Endothelial cell of umbilical vein (primary cell): ENCODE data around the gene RPL31. TPM values are rescaled to one million over a fixed set of nuclear protein-coding genes. Genes with fewer than 3 reads are reported as not detected.
A peak's percentile ranks its signal among the peaks of the same experiment; 100 is the strongest.

Source experiments
- BruUV-seq: library from RNA; stranded (reverse); fragments of 400-500 nt; replicated peaks from 2 replicates; lab custom pipeline; 2021; lab: Mats Ljungman, UMichigan
- CTCF ChIA-PET: fragments of 300-600, 350-600 bp; sonication (Branson Sonifier 250); formaldehyde crosslinking; loops from one replicate; lab custom pipeline; 2021; ENCODE audit warnings: antibody characterized with exemption, inconsistent platforms; lab: Charles Lee
- POLR2A ChIA-PET: fragments of 300-600, 350-600 bp; sonication (Branson Sonifier 250); formaldehyde crosslinking; loops from one replicate; lab custom pipeline; 2021; ENCODE audit warnings: antibody characterized with exemption, inconsistent platforms; lab: Charles Lee
- DNase-seq: peaks from one replicate; pipeline ENCODE4 v3.0.0-alpha.2; 2011; ENCODE audit warnings: low read depth, low spot score
- FAIRE-seq: peaks from 2 replicates; lab custom pipeline; 2011; peaks lifted over from hg19 to GRCh38; lab: Jason Lieb, UNC
- H2AFZ ChIP-seq: 2 replicates; pipeline ENCODE4 v1.6.0; 2012; ENCODE audit warnings: low read depth, low read length, control low read depth, inconsistent platforms
- H3K27ac ChIP-seq: 2 replicates; pipeline ENCODE4 v1.5.1; 2011; ENCODE audit warnings: low read depth, mild to moderate bottlenecking, control low read depth, low read length, moderate library complexity; ENCODE audit not compliant: insufficient read depth
- H3K27me3 ChIP-seq, 2 experiments: 2 replicates each; pipeline versions ENCODE4 v1.6.0 to v1.6.1; 2011; ENCODE audit warnings: low read length in 2 of 2, mixed read lengths in 1 of 2; ENCODE audit not compliant: control insufficient read depth in 2 of 2, insufficient read depth in 2 of 2
- H3K36me3 ChIP-seq, 2 experiments: 2 replicates in 1 of 2; 3 replicates in 1 of 2; pipeline ENCODE4 v1.5.1; 2011; ENCODE audit warnings: low read length in 2 of 2, mild to moderate bottlenecking in 1 of 2, moderate library complexity in 1 of 2; ENCODE audit not compliant: control insufficient read depth in 2 of 2, insufficient read depth in 2 of 2; ENCODE audit errors: extremely low read depth in 1 of 2
- H3K4me1 ChIP-seq: 3 replicates; pipeline ENCODE4 v1.5.1; 2011; ENCODE audit warnings: mild to moderate bottlenecking, low read length; ENCODE audit not compliant: control insufficient read depth, insufficient read depth; ENCODE audit errors: extremely low read depth
- H3K4me2 ChIP-seq: 2 replicates; pipeline ENCODE4 v1.6.1; 2011; ENCODE audit warnings: low read length, control low read depth, mixed read lengths; ENCODE audit not compliant: insufficient read depth
- H3K4me3 ChIP-seq, 3 experiments: fragments of 200-600 bp in 1 of 3; sonication (generic), shearing (Covaris generic) in 1 of 3; replicated peaks in 1 of 3; 2 replicates each; pipeline ENCODE4 v1.5.1; 2011 to 2016; ENCODE audit warnings: control low read depth in 3 of 3, low read length in 3 of 3, mild to moderate bottlenecking in 2 of 3, inconsistent platforms in 1 of 3, low read depth in 1 of 3, moderate library complexity in 1 of 3; ENCODE audit not compliant: insufficient read depth in 1 of 3
- H3K79me2 ChIP-seq: 2 replicates; pipeline ENCODE4 v1.6.0; 2012; ENCODE audit warnings: low read length, inconsistent platforms; ENCODE audit not compliant: control insufficient read depth, insufficient read depth
- H3K9ac ChIP-seq: replicated peaks from 2 replicates; pipeline ENCODE3; 2011; ENCODE audit warnings: low read length, control low read depth; ENCODE audit not compliant: insufficient read depth; ENCODE audit errors: extremely low read depth
- H3K9me1 ChIP-seq: replicated peaks from 3 replicates; pipeline ENCODE4 v1.6.0; 2011; ENCODE audit warnings: mild to moderate bottlenecking, low read length; ENCODE audit not compliant: control insufficient read depth, insufficient read depth; ENCODE audit errors: extremely low read depth
- H3K9me3 ChIP-seq: replicated peaks from 2 replicates; pipeline ENCODE4 v1.5.1; 2012; ENCODE audit warnings: low read length, inconsistent platforms; ENCODE audit not compliant: control insufficient read depth, insufficient read depth
- H4K20me1 ChIP-seq: replicated peaks from 2 replicates; pipeline ENCODE3; 2011; ENCODE audit warnings: mild to moderate bottlenecking, low read length; ENCODE audit not compliant: control insufficient read depth, insufficient read depth; ENCODE audit errors: extremely low read depth
- FOS ChIP-seq: IDR thresholded peaks from 2 replicates; pipeline ENCODE4 v1.6.1; 2011; ENCODE audit warnings: mild to moderate bottlenecking, low read length, moderate library complexity, borderline replicate concordance; ENCODE audit not compliant: insufficient read depth
- GATA2 ChIP-seq: IDR thresholded peaks from 2 replicates; pipeline ENCODE4 v1.7.0; 2011; ENCODE audit warnings: low read depth, mild to moderate bottlenecking, moderate library complexity, mixed read lengths, low read length; ENCODE audit not compliant: insufficient read length, insufficient read depth
- JUN ChIP-seq: IDR thresholded peaks from 2 replicates; pipeline ENCODE4 v1.6.1; 2011; ENCODE audit warnings: borderline replicate concordance, low read depth; ENCODE audit not compliant: insufficient read length, insufficient read depth
- dilution Hi-C: fragments of 300-500 bp; cut with MboI; formaldehyde crosslinking; loops from one replicate; pipeline ENCODE4 v1.15.0; 2019; ENCODE audit warnings: low sequenced_read_pairs; ENCODE audit not compliant: extremely low pct_ligation_motif_present
- intact Hi-C: fragments of 100-400 bp; cut with micrococcal nuclease; formaldehyde crosslinking; loops from one replicate; pipeline ENCODE4 v1.10.0; 2022
- polyA plus RNA-seq, 4 experiments: library from polyadenylated mRNA; depleted of rRNA in 3 of 4; stranded (reverse) in 3 of 4; unstranded in 1 of 4; fragments of >200 nt; gene quantifications; 2 replicates each; pipeline versions ENCODE4 v1.2.1 to v1.2.3, GENCODE V29; 2011 to 2012; ENCODE audit warnings: missing spikeins in 1 of 4
- total RNA-seq: library from RNA; stranded (reverse); gene quantifications from 2 replicates; pipeline ENCODE4 v1.2.3, GENCODE V29; 2021

RPL31 gene
- total and polyA plus RNA-seq, 2 donors (not counting 3 experiments of a cell fraction or from before 2014, with no cell fraction given), result 1,137 to 1,355 TPM

DNA sequence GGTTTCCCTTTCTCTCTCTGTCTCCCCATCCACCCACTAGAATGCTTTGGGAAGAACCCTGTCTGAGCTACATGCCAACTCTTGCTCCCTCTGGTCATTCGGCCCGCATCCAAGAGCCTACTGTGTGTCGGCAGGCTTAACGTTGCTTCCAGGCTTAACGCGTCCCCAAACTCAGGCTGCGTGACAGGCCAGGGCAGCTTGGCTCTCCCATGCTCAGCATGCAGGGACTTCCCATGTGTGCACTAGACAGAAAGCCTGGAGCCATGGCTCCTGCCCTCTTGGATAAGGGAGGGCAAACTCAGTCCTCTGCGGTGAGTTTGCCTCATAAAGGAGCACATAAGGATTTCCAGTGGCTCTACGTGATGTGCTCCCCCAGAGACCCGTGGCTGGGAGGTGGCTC is 43.2 kb downstream of the RPL31 start:
- no peaks in the 10 kb centered on the region for H3K9me3 ChIP-seq
- H3K36me3 ChIP-seq, result peaks cover 0 to 4% of the 10 kb centered on the region in 2 experiments
- no peak overlapping the region for H3K4me2 ChIP-seq
- dilution Hi-C loops (loop anchor here (25.0 kb wide), 1 partner anchor 167 kb away; no protein-coding TSS in a partner anchor), intact Hi-C loops (no loop called here)
- no peaks in the 10 kb centered on the region for H4K20me1 ChIP-seq
- H3K27ac ChIP-seq, result no peak overlapping the region
- no peak overlapping the region for H3K9ac ChIP-seq
- peaks cover 2% of the 10 kb centered on the region for H3K79me2 ChIP-seq
- no peak for FAIRE-seq
- H3K9me1 ChIP-seq, result no peaks in the 10 kb centered on the region
- BruUV-seq, result no TSS peak
- DNase-seq, result no peak
- POLR2A ChIA-PET, result no interaction called here
- CTCF ChIA-PET, result interaction anchor here (1.6 to 2.0 kb wide), 2 partner anchors 9 to 105 kb away, joined by 3 to 11 read pairs; no protein-coding TSS in a partner anchor
- H3K4me1 ChIP-seq, result peaks cover 10% of the 10 kb centered on the region
- no peak overlapping the region for H2AFZ ChIP-seq
- H3K27me3 ChIP-seq, result no peaks in the 10 kb centered on the region
- no peak overlapping the region for H3K4me3 ChIP-seq
- TF ChIP-seq FOS, result no peak

DNA sequence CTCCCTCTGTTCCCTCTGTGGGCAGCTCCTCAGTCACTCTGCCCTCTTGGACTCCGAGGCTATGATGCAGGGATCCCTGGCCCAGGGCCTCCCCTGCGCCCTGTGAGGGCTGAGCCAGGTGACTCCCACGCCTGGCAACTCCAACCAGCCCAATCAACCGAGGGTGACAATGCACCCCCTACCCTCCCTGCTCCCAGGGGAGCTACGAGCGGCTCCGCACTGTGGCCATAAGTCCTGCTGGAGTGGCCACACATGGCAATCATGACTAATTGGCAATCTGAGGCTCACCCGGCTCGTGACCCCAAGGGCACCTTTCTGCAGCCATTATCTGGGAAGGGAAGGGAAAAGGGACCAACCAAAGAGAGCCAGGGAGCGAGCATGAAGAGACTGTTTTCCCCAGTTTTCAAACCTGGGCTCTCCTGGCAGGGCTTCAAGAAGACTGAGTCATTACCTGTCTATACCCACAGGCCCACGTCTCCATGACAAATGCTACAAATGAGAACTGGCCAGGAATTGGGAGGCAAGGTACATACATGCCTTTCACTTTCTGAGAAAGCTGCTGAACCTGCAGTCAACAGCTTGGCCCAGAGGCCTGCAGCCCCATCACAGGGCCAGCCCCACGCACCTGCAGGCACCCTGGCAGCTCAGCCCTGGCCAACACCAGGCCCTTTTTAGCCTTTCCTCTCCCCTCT is 45.1 kb downstream of the RPL31 start:
- TF ChIP-seq GATA2 (no peak), JUN (peak; percentile 15)
- FAIRE-seq (peak; percentile 73), DNase-seq (peak; percentile 79)
- BruUV-seq, result no TSS peak
- Histone ChIP-seq H3K27me3 (no peaks in the 10 kb centered on the region), H3K9me1 (no peaks in the 10 kb centered on the region), H4K20me1 (no peaks in the 10 kb centered on the region), H3K4me1 (peaks cover 10% of the 10 kb centered on the region), H2AFZ (no peak overlapping the region), H3K4me3 (no peak overlapping the region), H3K36me3 (peaks cover 0 to 4% of the 10 kb centered on the region in 2 experiments), H3K9me3 (no peaks in the 10 kb centered on the region), H3K9ac (no peak overlapping the region), H3K27ac (peak overlapping the region; percentile 12), H3K79me2 (peaks cover 2% of the 10 kb centered on the region), H3K4me2 (no peak overlapping the region)
- intact Hi-C loops, result no loop called here
- POLR2A ChIA-PET, result interaction anchor here (0.7 kb wide), 1 partner anchor 11 kb away, joined by 3 read pairs; no protein-coding TSS in a partner anchor
- dilution Hi-C loops, result loop anchor here (25.0 kb wide), 1 partner anchor 165 kb away; no protein-coding TSS in a partner anchor
- CTCF ChIA-PET, result interaction anchor here (1.0 to 2.3 kb wide), 7 partner anchors 8 to 158 kb away, joined by 3 to 11 read pairs (median 4); no protein-coding TSS in a partner anchor
